Measurements from ENCODE around the gene GGT1.
"Not testable (repeated sequence)": the region's sequence is repeated elsewhere in the genome, so short reads cannot be mapped to it uniquely, and the experiment has no call there.

GGT1 gene

GRCh38 chr22:24602847-24603769, at the start of gene GGT1:
GGT1 (plus strand) TSS chr22:24603193; CDS start chr22:24611082, 7,889 bp downstream.
- not testable (repeated sequence) for DNase-seq

GRCh38 chr22:24553597-24554312, 49.2 kb upstream of the GGT1 start:
- no peak for DNase-seq

GRCh38 chr22:24554313-24555164, 48.5 kb upstream of the GGT1 start, which contains the start of gene GUCD1:
GUCD1 (minus strand) TSS chr22:24555138; CDS start chr22:24554991, 147 bp downstream.
- DNase-seq, result peak; percentile 41

GRCh38 chr22:24555165-24556039, 47.6 kb upstream of the GGT1 start, which contains the start of gene SNRPD3:
SNRPD3 (plus strand) TSS chr22:24555999; CDS start chr22:24557675, 1,676 bp downstream.
- peak; percentile 100 for DNase-seq

GRCh38 chr22:24559471-24559870, 43.5 kb upstream of the GGT1 start:
- DNase-seq, result no peak

GRCh38 chr22:24563246-24563645, 39.7 kb upstream of the GGT1 start:
- DNase-seq, result no peak

GRCh38 chr22:24564376-24565058, 38.5 kb upstream of the GGT1 start:
- DNase-seq, result no peak

- DNase-seq, result no peak
Measured at GRCh38 chr22:24565077-24565476, 37.9 kb upstream of the GGT1 start.

GRCh38 chr22:24566899-24567511, 36.0 kb upstream of the GGT1 start:
- DNase-seq, result no peak

- DNase-seq, result no peak
Measured at GRCh38 chr22:24567668-24568067, 35.3 kb upstream of the GGT1 start.

- DNase-seq, result no peak
Measured at GRCh38 chr22:24571266-24571665, 31.7 kb upstream of the GGT1 start.

GRCh38 chr22:24576778-24577177, 26.2 kb upstream of the GGT1 start:
- no peak for DNase-seq

- no peak for DNase-seq
Measured at GRCh38 chr22:24578355-24579257, 24.4 kb upstream of the GGT1 start.

- DNase-seq, result no peak
Measured at GRCh38 chr22:24579258-24579601, 23.8 kb upstream of the GGT1 start.

- no peak for DNase-seq
Measured at GRCh38 chr22:24580276-24580675, 22.7 kb upstream of the GGT1 start.

- DNase-seq, result no peak
Measured at GRCh38 chr22:24582056-24582814, 20.8 kb upstream of the GGT1 start.

- no peak for DNase-seq
Measured at GRCh38 chr22:24583221-24584165, 19.5 kb upstream of the GGT1 start.
